Heart right ventricle (tissue), 16 donors: ENCODE measurements around the gene MTO1. TPM values are rescaled to one million over a fixed set of nuclear protein-coding genes. Genes with fewer than 3 reads are reported as not detected.

Experiments
- ATAC-seq, 8 donors: fragments of 200-7000 bp; cut with Tn5 transposase; one replicate each; pipeline ENCODE4 v1.9.1; 2020; ENCODE audit warnings: mild to moderate bottlenecking in 8 of 8, moderate library complexity in 8 of 8, moderate number of reproducible peaks in 1 of 8
- DNase-seq, 2 donors: peaks; one replicate each; pipeline ENCODE4 v3.0.0-alpha.2; 2020
- H3K27ac ChIP-seq, 10 donors: fragments of 200-600 bp; sonication (generic) in 2 of 10; one replicate each; pipeline versions ENCODE4 v1.5.0 to v1.8.0; 2020 to 2022; ENCODE audit warnings: mild to moderate bottlenecking in 3 of 10
- H3K27me3 ChIP-seq, 7 donors: fragments of 200-600 bp; one replicate each; pipeline ENCODE4 v1.8.0; 2021 to 2022; ENCODE audit warnings: mild to moderate bottlenecking in 2 of 7
- H3K36me3 ChIP-seq, 9 donors: fragments of 200-600 bp; sonication (generic) in 1 of 9; one replicate each; pipeline versions ENCODE4 v1.5.0 to v1.8.0; 2020 to 2022; ENCODE audit warnings: mild to moderate bottlenecking in 2 of 9
- H3K4me1 ChIP-seq, 9 donors: fragments of 200-600 bp; sonication (generic) in 1 of 9; one replicate each; pipeline versions ENCODE4 v1.5.0 to v1.8.0; 2020 to 2022; ENCODE audit warnings: mild to moderate bottlenecking in 4 of 9
- H3K4me3 ChIP-seq, 10 donors: fragments of 200-600 bp; sonication (generic) in 2 of 10; one replicate each; pipeline versions ENCODE4 v1.5.0 to v1.8.0; 2020 to 2022; ENCODE audit warnings: mild to moderate bottlenecking in 7 of 10, moderate library complexity in 2 of 10
- H3K9me3 ChIP-seq, 11 donors: fragments of 200-600 bp in 10 of 11; sonication (generic) in 2 of 11; one replicate each; pipeline versions ENCODE4 v1.5.0 to v1.8.0; 2013 to 2022; ENCODE audit warnings: mild to moderate bottlenecking in 2 of 11, control low read depth in 1 of 11, moderate library complexity in 1 of 11
- CTCF ChIP-seq, 9 donors: fragments of 200-600 bp; sonication (generic) in 2 of 9; IDR thresholded peaks; one replicate each; pipeline versions ENCODE4 v1.5.0 to v1.8.0; 2021 to 2022; ENCODE audit warnings: antibody characterized with exemption in 9 of 9, mild to moderate bottlenecking in 5 of 9, moderate library complexity in 1 of 9
- WGBS, 2 donors: extraction: QIAGEN DNeasy Blood & Tissue Kit; methylation state at CpG; one replicate each; pipeline ENCODE4 v1.1.7; 2013; ENCODE audit warnings: inconsistent platforms in 1 of 2; 5-methylcytosine and 5-hydroxymethylcytosine counted together
- intact Hi-C, 10 donors: fragments of 100-400 bp; cut with DNase I; formaldehyde crosslinking; loops; one replicate each; pipeline versions ENCODE4 v1.11.1 to v1.14.2; 2022
- polyA plus RNA-seq, 2 donors: library from polyadenylated mRNA; stranded (reverse); fragments of 200-250 nt; gene quantifications; one replicate each; pipeline ENCODE4 v1.2.3, GENCODE V29; 2013
- total RNA-seq, 10 donors: library from RNA; stranded (reverse); fragmentation: NEBNext Ultra II Directional in 3 of 10; extraction: Animal tissue kit (Norgen Biotek cat#: 25700) in 3 of 10; gene quantifications; one replicate each; pipeline versions ENCODE4 v1.2.1 to v1.2.4, GENCODE V29; 2021 to 2023
- donor health status: Arrhythmogenic right ventricular cardiomyopathy.
- donor health status: ischemic (EF 13 %, LVEDD 7.1; RV severe dilation, severe dysfunction).
- donor health status: healthy with polysubstance abuse.
- donor health status: DM: no; HTN: yes; CAD: no.
- donor health status: DM: no; HTN: no; CAD: no.
- donor health status: ischemic (EF 25% LVEDD 6.9; RV normal size, moderate dysfunction).
- donor health status: ischemic (EF 25% LVEDD 5.7; RV mildly dilated, moderate dysfunction).
- donor health status: healthy.
- donor health status: DM: yes; HTN: yes; CAD: no.
- donor health status: Ischemic cardiomyopathy.
- donor health status: ischemic (EF 35%, LVEDD 5.7; RV mildly dilated, moderate dysfunction).
- donor health status: nonischemic (EF 11% LVEDD 7.7; RV severe dilation, severe dysfunction).
- donor health status: DM: yes; HTN: yes; CAD: no.
- donor health status: PGD.
- donor health status: ischemic (EF 29% LVEDD 5.4; RV normal size, mild dysfunction).
- donor health status: nonischemic (EF 23%, LVEDD 6.1; RV moderate dilation, normal function).

Gene MTO1
- total and polyA plus RNA-seq, 12 donors = 14.4 to 34.2 (median 28.0) TPM

GRCh38 chr6:73509851-73510250 is 48.3 kb downstream of the MTO1 start:
- no peak for TF ChIP-seq CTCF (IDR thresholded peaks at IDR 0.05)
- Histone ChIP-seq H3K9me3 (peaks cover 0 to 3% (median 0%) of the 10 kb centered on the region in 11 donors), H3K4me1 (peaks cover 0 to 6% (median 0%) of the 10 kb centered on the region in 9 donors), H3K36me3 (peaks cover 0 to 25% (median 6%) of the 10 kb centered on the region in 9 donors), H3K4me3 (no peak overlapping the region), H3K27ac (no peak overlapping the region), H3K27me3 (no peaks in the 10 kb centered on the region)
- intact Hi-C loops = loop anchor here in 3 of 10 donors (5.0 to 10.0 kb wide), 3 partner anchors 55 to 225 kb away; partner anchors contain the start of gene CGAS (in 1 of the 3)
- DNase-seq (no peak), ATAC-seq (no peak)
- 85 to 87% methylated on average over 1 of the region's 1 CpG for WGBS, 2 donors

- Histone ChIP-seq H3K9me3 (no peaks in the 10 kb centered on the region), H3K27me3 (no peaks in the 10 kb centered on the region), H3K36me3 (peaks cover 0 to 41% (median 16%) of the 10 kb centered on the region in 9 donors), H3K4me3 (no peak overlapping the region), H3K27ac (no peak overlapping the region), H3K4me1 (peaks cover 4 to 25% (median 10%) of the 10 kb centered on the region in 9 donors)
- intact Hi-C loops = loop anchor here in 3 of 10 donors (5.0 to 10.0 kb wide), 3 partner anchors 57 to 223 kb away; partner anchors contain the start of gene CGAS (in 1 of the 3)
- 94% methylated on average over 7 of the region's 7 CpGs for WGBS, 2 donors
- no peak for ATAC-seq
- no peak for TF ChIP-seq CTCF (IDR thresholded peaks at IDR 0.05)
- DNase-seq = no peak
These were observed 50.3 kb downstream of the MTO1 start for GRCh38 chr6:73511796-73512195.

- WGBS, 2 donors = 87% methylated on average over 3 of the region's 3 CpGs
- Histone ChIP-seq H3K36me3 (peaks cover 0 to 56% (median 27%) of the 10 kb centered on the region in 9 donors), H3K27ac (no peak overlapping the region), H3K4me3 (no peak overlapping the region), H3K4me1 (peaks cover 4 to 38% (median 17%) of the 10 kb centered on the region in 9 donors), H3K9me3 (no peaks in the 10 kb centered on the region), H3K27me3 (no peaks in the 10 kb centered on the region)
- TF ChIP-seq CTCF (IDR thresholded peaks at IDR 0.05) = no peak
- DNase-seq (no peak), ATAC-seq (peak in 1 of 8 donors; percentile 4)
- intact Hi-C loops = loop anchor here in 3 of 10 donors (5.0 to 10.0 kb wide), 3 partner anchors 59 to 221 kb away; partner anchors contain the start of gene CGAS (in 1 of the 3)
These were observed 51.9 kb downstream of the MTO1 start for GRCh38 chr6:73513496-73513854.

- no peak for TF ChIP-seq CTCF (IDR thresholded peaks at IDR 0.05)
- Histone ChIP-seq H3K36me3 (peaks cover 0 to 68% (median 38%) of the 10 kb centered on the region in 9 donors), H3K27me3 (no peaks in the 10 kb centered on the region), H3K4me1 (peaks cover 4 to 49% (median 27%) of the 10 kb centered on the region in 9 donors), H3K9me3 (no peaks in the 10 kb centered on the region), H3K4me3 (no peak overlapping the region), H3K27ac (peak overlapping the region in 1 of 10 donors; percentile 33)
- intact Hi-C loops = loop anchor here in 8 of 10 donors (1.0 to 10.0 kb wide), 7 partner anchors 60 to 220 kb away; partner anchors contain the start of gene CGAS (in 1 of the 8)
- ATAC-seq (no peak), DNase-seq (no peak)
- 72 to 77% methylated on average over 3 of the region's 3 CpGs for WGBS, 2 donors
These were observed 53.2 kb downstream of the MTO1 start for GRCh38 chr6:73514746-73515110.
